Thyroid gland (tissue), 4 donors: ENCODE data around the gene PTPRU. TPM values are rescaled to one million over a fixed set of nuclear protein-coding genes. Genes with fewer than 3 reads are reported as not detected.

Experiments
- DNase-seq, 2 donors: peaks; one replicate each; pipeline ENCODE4 v3.0.0-alpha.2; 2019
- H3K27ac ChIP-seq, 3 donors: fragments of 200-600 bp; sonication (generic); 1 replicate in 2 of 3; 2 replicates in 1 of 3; pipeline ENCODE4 v1.5.1; 2016 to 2019; ENCODE audit warnings: mild to moderate bottlenecking in 1 of 3, moderate library complexity in 1 of 3
- H3K27me3 ChIP-seq: fragments of 200-600 bp; sonication (generic); one replicate; pipeline ENCODE4 v1.5.1; 2019
- H3K36me3 ChIP-seq, 2 donors: fragments of 200-600 bp; sonication (generic); one replicate each; pipeline ENCODE4 v1.5.1; 2016 to 2019
- H3K4me1 ChIP-seq, 2 donors: fragments of 200-600 bp; sonication (generic); one replicate each; pipeline ENCODE4 v1.5.1; 2017 to 2019
- H3K4me3 ChIP-seq, 3 donors: fragments of 200-600 bp; sonication (generic); replicated peaks in 1 of 3; 1 replicate in 2 of 3; 2 replicates in 1 of 3; pipeline ENCODE4 v1.5.1; 2016; ENCODE audit warnings: mild to moderate bottlenecking in 1 of 3
- H3K9me3 ChIP-seq: fragments of 200-600 bp; sonication (generic); one replicate; pipeline ENCODE4 v1.5.1; 2017
- POLR2A ChIP-seq, 2 donors: fragments of 450-650 bp; IDR thresholded peaks; one replicate each; pipeline ENCODE4 v1.6.1; 2017; ENCODE audit warnings: antibody characterized with exemption in 2 of 2, mild to moderate bottlenecking in 2 of 2, moderate library complexity in 1 of 2
- WGBS, 2 donors: methylation state at CpG; one replicate each; pipeline ENCODE4 v1.1.5; 2017; 5-methylcytosine and 5-hydroxymethylcytosine counted together
- intact Hi-C: fragments of 100-400 bp; cut with DNase I; formaldehyde crosslinking; loops from one replicate; pipeline ENCODE4 v1.15.1; 2023
- total RNA-seq, 4 donors: library from RNA; depleted of rRNA; stranded (reverse); fragments of >200 nt; gene quantifications; one replicate each; pipeline ENCODE4 v1.2.3, GENCODE V29; 2016
- TF ChIP-seq, protein P1 (sequence below), 6 experiments: fragments of 200-600 bp in 3 of 6; fragments of 450-650 bp in 3 of 6; sonication (generic) in 3 of 6; IDR thresholded peaks; one replicate each; pipeline ENCODE4 v1.5.1; 2016 to 2019; ENCODE audit warnings: antibody characterized with exemption in 6 of 6, mild to moderate bottlenecking in 2 of 6, inconsistent platforms in 1 of 6, moderate library complexity in 1 of 6

PTPRU gene
- total RNA-seq, 4 donors from 2014 or later = 12.4 to 30.0 (median 17.9) TPM

- intact Hi-C loops = no loop called here
- H3K9me3 ChIP-seq = no peaks in the 10 kb centered on the region
- no peaks in the 10 kb centered on the region for H3K4me1 ChIP-seq
- H3K27ac ChIP-seq = no peak overlapping the region
- H3K27me3 ChIP-seq = no peaks in the 10 kb centered on the region
- no peak for DNase-seq
- no peak overlapping the region for H3K4me3 ChIP-seq
- 92 to 93% methylated on average over 22 to 26 of the region's 30 CpGs for WGBS, 2 donors
- TF ChIP-seq POLR2A (IDR thresholded peaks at IDR 0.05) = no peak
- TF ChIP-seq, protein P1, sequence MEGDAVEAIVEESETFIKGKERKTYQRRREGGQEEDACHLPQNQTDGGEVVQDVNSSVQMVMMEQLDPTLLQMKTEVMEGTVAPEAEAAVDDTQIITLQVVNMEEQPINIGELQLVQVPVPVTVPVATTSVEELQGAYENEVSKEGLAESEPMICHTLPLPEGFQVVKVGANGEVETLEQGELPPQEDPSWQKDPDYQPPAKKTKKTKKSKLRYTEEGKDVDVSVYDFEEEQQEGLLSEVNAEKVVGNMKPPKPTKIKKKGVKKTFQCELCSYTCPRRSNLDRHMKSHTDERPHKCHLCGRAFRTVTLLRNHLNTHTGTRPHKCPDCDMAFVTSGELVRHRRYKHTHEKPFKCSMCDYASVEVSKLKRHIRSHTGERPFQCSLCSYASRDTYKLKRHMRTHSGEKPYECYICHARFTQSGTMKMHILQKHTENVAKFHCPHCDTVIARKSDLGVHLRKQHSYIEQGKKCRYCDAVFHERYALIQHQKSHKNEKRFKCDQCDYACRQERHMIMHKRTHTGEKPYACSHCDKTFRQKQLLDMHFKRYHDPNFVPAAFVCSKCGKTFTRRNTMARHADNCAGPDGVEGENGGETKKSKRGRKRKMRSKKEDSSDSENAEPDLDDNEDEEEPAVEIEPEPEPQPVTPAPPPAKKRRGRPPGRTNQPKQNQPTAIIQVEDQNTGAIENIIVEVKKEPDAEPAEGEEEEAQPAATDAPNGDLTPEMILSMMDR (IDR thresholded peaks at IDR 0.05) = no peak
- H3K36me3 ChIP-seq = peaks cover 0 to 9% of the 10 kb centered on the region in 2 donors
Measured at GRCh38 chr1:29317063-29317915, 81.0 kb downstream of the PTPRU start.

DNA sequence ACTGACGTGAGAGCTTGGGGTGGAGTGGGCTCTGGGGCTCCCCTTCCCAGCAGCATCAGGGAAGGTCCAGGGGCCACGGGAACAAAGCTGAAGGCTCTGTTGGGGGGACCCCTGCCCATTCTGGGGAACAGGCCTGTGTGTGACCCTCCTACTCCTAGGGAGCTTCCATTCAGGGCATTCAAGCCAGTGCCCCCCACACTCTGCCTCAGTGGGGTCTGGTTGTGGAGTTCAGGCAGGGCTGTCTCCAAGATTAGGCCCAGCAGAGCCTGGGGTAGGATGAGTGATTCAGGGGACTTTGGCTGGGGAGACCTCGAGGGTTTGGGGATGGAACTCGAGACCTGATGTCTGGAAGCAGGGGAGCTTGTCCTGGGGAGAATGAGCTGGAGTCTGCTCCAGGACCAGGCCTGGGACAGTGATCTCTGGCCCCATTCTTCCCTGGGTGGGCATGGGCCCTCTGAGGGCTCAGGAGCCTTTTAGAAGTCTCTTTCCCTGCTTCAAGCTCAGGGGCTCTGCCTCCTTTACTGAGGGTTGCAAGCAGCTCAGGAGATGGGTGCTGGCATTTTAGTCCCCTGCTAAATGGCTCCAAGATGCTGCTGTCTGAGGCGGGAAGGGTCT, 81.7 kb downstream of the PTPRU start:
- no peak overlapping the region for H3K4me3 ChIP-seq
- 86 to 94% methylated on average over 5 of the region's 5 CpGs for WGBS, 2 donors
- peaks cover 0 to 2% of the 10 kb centered on the region in 2 donors for H3K36me3 ChIP-seq
- intact Hi-C loops = no loop called here
- no peak for DNase-seq
- no peaks in the 10 kb centered on the region for H3K27me3 ChIP-seq
- H3K27ac ChIP-seq = no peak overlapping the region
- no peaks in the 10 kb centered on the region for H3K9me3 ChIP-seq
- TF ChIP-seq POLR2A (IDR thresholded peaks at IDR 0.05) = no peak
- TF ChIP-seq, protein P1 (IDR thresholded peaks at IDR 0.05) = no peak
- H3K4me1 ChIP-seq = no peaks in the 10 kb centered on the region

- Histone ChIP-seq H3K36me3 (no peaks in the 10 kb centered on the region), H3K4me3 (no peak overlapping the region), H3K4me1 (no peaks in the 10 kb centered on the region), H3K9me3 (no peaks in the 10 kb centered on the region), H3K27me3 (no peaks in the 10 kb centered on the region), H3K27ac (no peak overlapping the region)
- intact Hi-C loops = no loop called here
- no peak for DNase-seq
- TF ChIP-seq POLR2A (IDR thresholded peaks at IDR 0.05) = no peak
- TF ChIP-seq, protein P1 (IDR thresholded peaks at IDR 0.05) = no peak
- 94 to 96% methylated on average over 10 of the region's 10 CpGs for whole genome bisulfite sequencing, 2 donors
Measured at GRCh38 chr1:29318724-29319123, 82.4 kb downstream of the PTPRU start.

- H3K36me3 ChIP-seq = no peaks in the 10 kb centered on the region
- 87% methylated on average over 6 to 9 of the region's 9 CpGs for WGBS, 2 donors
- intact Hi-C loops = no loop called here
- H3K4me3 ChIP-seq = no peak overlapping the region
- H3K4me1 ChIP-seq = no peaks in the 10 kb centered on the region
- DNase-seq = no peak
- no peak overlapping the region for H3K27ac ChIP-seq
- H3K27me3 ChIP-seq = no peaks in the 10 kb centered on the region
- H3K9me3 ChIP-seq = no peaks in the 10 kb centered on the region
- TF ChIP-seq, protein P1 (IDR thresholded peaks at IDR 0.05) = no peak
- no peak for TF ChIP-seq POLR2A (IDR thresholded peaks at IDR 0.05)
Measured at GRCh38 chr1:29319300-29320110, 83.2 kb downstream of the PTPRU start.
